GM18498 (cell line): ENCODE results near the gene TUBB.

Experiments
- ATAC-seq: cut with Tn5 transposase; IDR thresholded peaks from one replicate; pipeline ENCODE4 v1.9.1; 2021; ENCODE audit warnings: mild to moderate bottlenecking, moderate library complexity; ENCODE audit not compliant: unreplicated experiment

TUBB gene

DNA sequence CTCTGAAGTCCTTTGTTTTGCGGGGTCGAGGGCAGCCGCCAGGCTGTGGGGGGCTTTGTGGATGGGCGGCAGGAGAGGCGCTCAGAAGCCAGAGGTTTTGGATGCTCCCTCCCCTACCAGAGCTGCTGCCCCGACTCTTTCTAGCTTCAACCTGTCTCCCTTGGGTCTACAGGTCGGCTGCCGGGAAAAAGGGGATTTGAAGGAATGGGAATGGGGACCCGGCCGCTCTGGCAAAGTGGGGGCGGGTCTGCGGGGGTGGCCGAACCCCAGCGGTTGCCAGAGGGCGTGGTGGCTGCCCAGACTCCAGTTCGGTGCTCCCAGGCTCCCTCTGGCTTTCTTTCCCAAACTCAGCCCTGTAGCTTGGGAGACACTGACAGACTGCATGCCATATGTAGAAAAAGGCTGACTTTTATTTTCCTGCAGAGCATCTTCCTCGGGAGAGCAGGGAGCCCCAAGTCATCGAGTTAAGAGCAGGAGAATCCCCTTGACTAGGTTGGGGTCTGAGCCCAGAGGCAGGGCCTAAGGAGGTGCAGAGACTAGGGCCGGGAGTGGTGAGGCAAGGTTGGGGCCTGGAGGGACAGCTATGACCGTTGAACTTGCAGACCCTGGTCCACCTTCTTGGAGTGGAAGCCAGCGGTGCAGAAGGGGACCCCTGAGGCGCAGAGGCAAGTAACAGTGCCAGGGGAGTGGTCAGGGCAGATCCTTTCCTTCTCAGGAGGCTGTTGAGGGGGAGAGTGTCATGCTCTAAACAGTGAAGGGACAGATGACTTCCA, 32.3 kb upstream of the TUBB start:
- ATAC-seq, result no peak

- no peak for ATAC-seq
Measured at GRCh38 chr6:30688569-30688968, 31.6 kb upstream of the TUBB start.

- ATAC-seq, result no peak
Measured at GRCh38 chr6:30689022-30689865, 30.9 kb upstream of the TUBB start.

- ATAC-seq, result no peak
Measured at GRCh38 chr6:30689985-30690384, 30.2 kb upstream of the TUBB start.

DNA sequence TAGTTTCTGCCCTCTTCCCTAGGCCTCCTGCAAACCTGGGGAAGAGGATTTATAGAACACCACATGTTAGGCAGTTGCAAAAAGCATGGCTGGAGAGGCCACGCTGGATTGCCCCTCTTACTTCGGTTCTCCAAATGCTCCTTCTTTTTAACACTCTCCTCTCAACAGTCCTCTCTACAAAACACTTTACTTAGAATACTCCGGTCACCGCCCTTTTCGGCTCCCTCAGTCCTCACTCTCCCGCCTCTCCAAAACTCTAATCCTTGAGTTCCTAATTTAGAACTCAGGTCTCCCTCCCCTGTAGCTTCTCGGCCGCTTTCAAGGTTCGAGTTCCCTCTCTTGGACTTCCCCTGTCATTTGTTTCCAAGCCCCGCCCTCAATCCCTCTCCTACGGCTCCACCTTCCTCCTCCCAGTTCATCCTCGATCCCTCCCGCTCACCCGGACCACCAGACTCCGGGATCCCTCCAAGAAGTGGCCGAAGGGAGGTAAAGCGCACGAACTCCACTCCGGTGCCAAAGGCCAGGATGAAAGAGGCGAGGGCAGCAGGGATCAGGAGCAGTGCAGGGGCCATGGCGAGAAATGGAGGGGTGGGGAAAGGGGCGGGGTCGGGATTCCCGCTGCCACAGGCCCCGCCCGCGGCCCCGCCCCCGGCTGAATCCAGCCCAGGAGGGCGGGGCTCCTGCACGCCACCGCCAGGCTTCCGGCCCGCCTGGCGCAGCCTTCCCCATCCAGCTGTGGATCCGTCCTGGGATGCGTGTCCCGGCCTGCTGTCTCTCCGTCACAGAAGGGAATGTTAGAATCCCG, 29.5 kb upstream of the TUBB start, which contains the start of gene NRM:
NRM (minus strand) TSS at position 582 of the 805 bp plus-strand sequence; CDS start at position 572, 10 bp downstream.
- peak; percentile 32 for ATAC-seq

DNA sequence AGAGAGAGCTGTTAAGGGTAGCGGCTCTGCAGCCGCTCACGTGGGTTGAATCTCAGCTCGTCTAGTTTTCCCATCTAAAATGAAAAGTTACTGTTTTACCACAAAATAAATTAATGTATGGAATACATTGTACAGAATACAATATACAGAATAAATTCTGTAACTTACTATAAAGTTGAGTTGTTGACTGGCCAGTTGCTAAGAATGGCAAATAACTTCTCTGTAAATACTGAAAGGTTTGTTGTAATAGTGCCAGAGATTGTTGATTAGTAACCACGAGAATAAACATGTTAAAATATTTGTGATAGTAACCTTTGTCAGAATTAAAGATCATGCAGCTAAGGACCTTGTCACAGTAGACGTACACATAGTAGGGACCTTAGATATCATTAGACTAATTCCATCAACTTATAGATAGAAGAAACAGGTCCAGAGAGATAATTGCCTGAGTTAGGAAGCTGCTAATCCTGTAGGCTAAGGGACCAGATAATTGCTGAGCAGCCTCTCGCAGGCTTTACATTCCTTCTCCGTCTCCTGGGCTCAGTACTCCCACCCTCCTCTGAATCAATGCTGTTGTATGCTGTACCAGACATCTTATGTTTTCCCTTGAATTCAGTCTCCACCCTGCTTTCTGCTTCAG, 28.8 kb upstream of the TUBB start:
- ATAC-seq, result no peak

- no peak for ATAC-seq
Measured at GRCh38 chr6:30696432-30696831, 23.7 kb upstream of the TUBB start.

DNA sequence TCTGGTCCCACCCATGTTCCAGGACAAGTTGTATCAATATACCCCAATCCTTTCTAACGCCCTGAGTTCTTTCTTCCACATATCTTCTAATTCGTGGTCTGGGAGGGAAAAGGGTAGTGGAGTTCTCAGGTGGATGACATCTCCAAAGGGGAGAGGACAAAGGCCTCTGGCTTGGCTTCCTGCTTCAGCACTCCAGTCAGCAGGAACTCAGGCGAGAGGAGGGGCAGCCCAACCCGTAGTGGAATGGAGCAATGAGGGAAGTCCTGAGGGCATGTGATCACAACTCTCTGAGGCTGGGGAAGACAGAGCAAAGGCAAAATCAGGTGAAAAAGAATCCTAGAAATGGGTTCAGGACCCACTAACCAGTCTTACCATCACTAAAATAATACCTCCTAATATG, 19.8 kb upstream of the TUBB start:
- no peak for ATAC-seq

DNA sequence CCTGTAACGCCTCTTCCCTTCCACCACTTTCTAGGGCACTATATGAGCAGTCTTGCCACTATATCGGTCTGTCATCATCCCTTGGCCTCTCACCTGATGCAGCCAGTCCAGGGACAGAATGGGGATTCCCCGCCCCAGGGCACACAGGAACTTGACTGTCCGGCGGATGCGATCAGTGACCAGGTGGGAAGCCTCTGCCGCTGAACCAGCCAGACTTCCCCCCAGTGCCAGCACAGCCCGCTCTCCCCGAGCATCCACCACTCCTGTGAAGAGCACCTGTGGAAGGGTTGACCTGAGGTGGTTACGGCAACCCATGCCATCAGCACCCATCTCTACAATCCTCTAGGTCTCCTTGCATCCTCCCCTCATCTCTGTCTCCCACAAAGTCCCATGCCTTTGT, 17.1 kb upstream of the TUBB start:
- ATAC-seq, result no peak

GRCh38 chr6:30703821-30704220, 16.3 kb upstream of the TUBB start:
- no peak for ATAC-seq

- ATAC-seq, result no peak
Measured at GRCh38 chr6:30705620-30706019, 14.5 kb upstream of the TUBB start.

DNA sequence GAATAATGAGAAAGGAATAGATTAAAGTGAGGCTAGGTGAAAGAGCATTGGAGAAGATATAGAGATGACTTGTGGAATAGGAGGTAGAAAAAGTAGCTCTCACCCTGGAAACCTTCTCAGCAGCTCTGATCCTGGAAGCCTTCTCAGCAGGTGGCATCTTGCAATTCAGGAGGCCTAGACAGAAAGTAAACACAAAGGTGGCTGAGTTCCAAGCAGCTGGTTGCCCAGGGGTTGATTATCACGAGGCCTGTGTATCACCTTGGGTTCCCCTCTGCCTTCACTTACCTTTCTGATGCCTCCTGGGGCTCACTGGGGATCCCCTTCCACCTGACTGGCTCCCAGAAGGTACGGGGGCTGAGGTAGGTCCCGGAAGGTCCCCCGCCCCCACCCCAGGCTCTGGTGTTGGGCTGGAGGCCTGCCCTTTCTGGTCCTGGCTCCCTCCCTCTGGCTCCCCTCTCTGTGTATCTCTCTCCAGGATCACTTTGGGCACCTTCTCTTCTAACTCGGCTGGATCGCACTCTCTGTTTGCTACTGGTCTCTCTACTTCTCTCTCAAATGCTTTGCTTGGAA, 12.8 kb upstream of the TUBB start:
- ATAC-seq, result no peak

GRCh38 chr6:30709101-30709868, 10.9 kb upstream of the TUBB start:
- ATAC-seq, result no peak

DNA sequence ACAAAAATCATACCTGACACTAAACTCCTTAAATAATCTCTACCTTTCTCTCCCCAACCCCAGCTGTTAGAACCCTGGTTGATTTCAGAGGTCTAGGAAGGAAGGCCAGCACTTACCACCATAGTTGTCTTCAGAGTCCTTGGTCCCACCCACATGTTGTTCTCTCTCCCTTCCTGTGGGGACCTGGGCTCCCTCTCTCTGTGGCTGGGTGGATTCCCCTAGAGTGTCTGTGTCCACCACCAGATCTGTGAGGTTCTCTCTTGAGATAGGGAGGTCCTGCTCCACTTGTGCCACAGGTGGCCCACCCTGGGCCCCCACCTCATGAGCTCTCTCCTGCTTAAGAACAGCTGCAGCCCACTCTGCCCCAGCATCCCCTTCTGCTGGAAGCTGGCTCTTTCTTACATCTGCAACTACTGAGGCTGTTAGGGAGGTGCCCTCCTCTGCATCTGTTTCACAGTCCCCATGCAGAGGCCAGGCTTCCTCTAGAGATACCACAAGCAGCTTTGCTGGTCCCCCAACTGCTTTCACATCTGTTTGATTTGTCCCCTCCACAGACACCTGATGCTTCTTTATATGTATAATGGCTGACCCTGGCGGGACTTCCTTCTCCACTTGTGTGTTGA, 8.3 kb upstream of the TUBB start:
- no peak for ATAC-seq

DNA sequence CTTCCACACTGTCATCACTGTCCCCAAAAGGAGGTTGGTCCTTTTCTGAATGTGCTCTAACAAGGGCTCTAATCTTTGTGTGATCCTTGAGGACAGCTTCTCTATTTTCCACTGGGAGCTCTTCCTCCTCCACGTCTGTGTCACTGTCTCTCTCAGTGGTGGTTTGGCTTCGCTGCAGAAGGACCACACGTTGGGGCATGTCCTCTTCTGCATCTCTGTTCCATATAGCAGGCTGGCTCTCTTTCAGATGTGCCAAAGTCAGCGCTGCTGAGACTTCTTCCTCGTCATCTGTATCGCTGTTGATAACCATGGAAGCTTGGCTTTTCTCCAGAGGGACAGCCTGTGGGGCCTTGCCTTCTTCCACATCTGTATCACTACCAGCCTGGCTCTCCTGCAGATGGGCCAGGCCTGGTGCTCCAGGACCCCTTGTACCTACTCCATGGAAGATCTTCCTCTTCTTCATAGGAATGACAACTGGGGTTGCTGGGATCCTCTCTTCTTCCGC, 7.7 kb upstream of the TUBB start:
- ATAC-seq, result no peak

DNA sequence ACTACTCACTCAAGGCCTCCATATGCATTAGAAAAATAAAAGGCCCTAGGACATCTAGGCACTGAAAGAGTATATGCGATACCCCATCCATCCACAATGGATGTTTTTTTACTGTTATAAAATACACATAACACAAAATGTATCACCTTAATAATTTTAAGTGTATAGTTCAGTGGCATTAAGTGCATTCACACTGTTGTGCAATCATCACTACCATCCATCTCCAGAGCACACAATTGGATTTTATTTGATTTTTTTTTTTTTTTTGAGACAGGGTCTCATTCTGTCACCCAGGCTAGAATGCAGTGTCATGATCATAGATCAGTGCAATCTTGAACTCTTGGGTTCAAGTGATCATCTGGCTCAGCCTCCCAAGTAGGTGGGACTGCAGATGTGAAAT, 5.9 kb upstream of the TUBB start:
- ATAC-seq, result no peak

DNA sequence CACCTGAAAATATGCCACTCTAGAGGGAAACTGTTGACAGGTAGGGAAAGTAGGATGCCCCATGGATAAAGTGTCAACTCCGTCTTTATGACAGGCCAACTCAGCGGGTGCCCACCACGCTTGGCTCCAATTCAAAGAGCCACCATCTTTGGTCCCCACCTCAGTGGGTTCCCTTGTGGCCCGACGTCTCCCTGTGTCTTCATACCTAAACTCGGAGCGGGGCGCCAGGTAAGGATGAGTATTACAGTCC, 3.3 kb upstream of the TUBB start:
- no peak for ATAC-seq

GRCh38 chr6:30717129-30717844, 2.9 kb upstream of the TUBB start, which contains the start of gene MDC1:
Gene MDC1, minus strand, starts transcription at chr6:30717281. Its CDS starts 2,106 bp downstream, at chr6:30715175.
- ATAC-seq, result peak; percentile 67
